Natural killer cell (primary cell): ENCODE data around the gene RASSF9. TPM values are rescaled to one million over a fixed set of nuclear protein-coding genes. Genes with fewer than 3 reads are reported as not detected.

Experiments
- ATAC-seq, 3 donors: fragments of 150-1000 bp in 2 of 3; fragments of 200-7000 bp in 1 of 3; cut with Tn5 transposase; 1 replicate in 1 of 3; 2 replicates in 2 of 3; pipeline ENCODE4 v1.10.0; 2021; ENCODE audit warnings: mild to moderate bottlenecking in 2 of 3, moderate library complexity in 2 of 3
- DNase-seq, 2 donors: peaks; one replicate each; pipeline versions ENCODE4 v3.0.0 to v3.0.0-alpha.2; 2013 to 2021; ENCODE audit warnings: mixed read lengths in 1 of 2
- H3K27ac ChIP-seq: one replicate; pipeline ENCODE4 v1.5.1; 2013; ENCODE audit warnings: mild to moderate bottlenecking, low read length
- H3K27me3 ChIP-seq: one replicate; pipeline ENCODE4 v1.6.1; 2013; ENCODE audit warnings: low read length; ENCODE audit not compliant: control insufficient read depth, insufficient read depth
- H3K36me3 ChIP-seq: one replicate; pipeline ENCODE4 v1.6.1; 2013; ENCODE audit warnings: low read length; ENCODE audit not compliant: control insufficient read depth, insufficient read depth
- H3K4me1 ChIP-seq: one replicate; pipeline ENCODE4 v1.6.1; 2013; ENCODE audit warnings: low read length; ENCODE audit not compliant: control insufficient read depth, insufficient read depth
- H3K4me3 ChIP-seq: one replicate; pipeline ENCODE4 v1.5.1; 2013; ENCODE audit warnings: low read length
- H3K9me3 ChIP-seq: one replicate; pipeline ENCODE4 v1.6.1; 2013; ENCODE audit warnings: low read length; ENCODE audit not compliant: control insufficient read depth, insufficient read depth
- H3K27ac Mint-ChIP-seq, 2 donors: one replicate each; pipeline ENCODE4 v1.8.0; 2022; ENCODE audit warnings: mild to moderate bottlenecking in 2 of 2, mixed read lengths in 2 of 2, moderate library complexity in 1 of 2
- H3K27me3 Mint-ChIP-seq, 2 donors: one replicate each; pipeline ENCODE4 v1.8.0; 2022; ENCODE audit warnings: low read depth in 2 of 2, mixed read lengths in 2 of 2
- H3K36me3 Mint-ChIP-seq: one replicate; pipeline ENCODE4 v1.8.0; 2022; ENCODE audit warnings: mixed read lengths
- H3K4me1 Mint-ChIP-seq, 2 donors: one replicate each; pipeline ENCODE4 v1.8.0; 2022; ENCODE audit warnings: mixed read lengths in 2 of 2
- H3K4me3 Mint-ChIP-seq: one replicate; pipeline ENCODE4 v1.8.0; 2022; ENCODE audit warnings: mild to moderate bottlenecking, moderate library complexity, mixed read lengths
- H3K9me3 Mint-ChIP-seq, 2 donors: one replicate each; pipeline ENCODE4 v1.8.0; 2022; ENCODE audit warnings: mixed read lengths in 2 of 2
- intact Hi-C: fragments of 100-400 bp; cut with micrococcal nuclease; formaldehyde crosslinking; loops from one replicate; pipeline ENCODE4 v1.14.2; 2022
- total RNA-seq, 4 donors: library from RNA; stranded (reverse); fragments of 120-200 nt in 1 of 4; gene quantifications; one replicate each; pipeline versions ENCODE4 v1.2.3 to v1.2.4, GENCODE V29; 2013 to 2022
- TF ChIP-seq, protein P1 (sequence below): fragments of 200-600 bp; IDR thresholded peaks from one replicate; pipeline ENCODE4 v1.8.0; 2022; ENCODE audit warnings: antibody characterized with exemption

Gene RASSF9
- total RNA-seq, 3 donors from 2014 or later (not counting 1 experiment from before 2014, with no cell fraction given), result not detected

DNA sequence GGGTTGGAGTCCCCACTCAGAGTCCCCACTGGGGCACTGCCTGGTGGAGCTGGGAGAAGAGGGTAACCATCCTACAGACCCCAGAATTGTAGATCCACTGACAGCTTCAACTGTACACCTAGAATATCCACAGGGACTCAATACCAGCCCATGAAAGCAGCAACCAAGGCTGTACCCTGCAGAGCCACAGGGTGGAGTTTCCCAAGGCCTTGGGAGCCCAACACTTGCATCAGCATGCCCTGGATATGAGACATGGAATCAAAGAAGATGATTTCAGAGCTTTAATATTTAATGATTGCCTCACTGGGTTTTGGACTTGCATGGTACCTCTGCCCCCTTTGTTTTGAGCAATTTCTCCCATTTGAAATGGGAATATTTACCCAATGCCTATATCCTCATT is 80.4 kb downstream of the RASSF9 start:
- no peak overlapping the region for H3K4me3 Mint-ChIP-seq
- H3K36me3 Mint-ChIP-seq, result no peaks in the 10 kb centered on the region

More for the DNA sequence above, 80.4 kb downstream of the RASSF9 start:
- no peaks in the 10 kb centered on the region for H3K36me3 ChIP-seq
- Mint-ChIP-seq H3K27ac (no peak overlapping the region), H3K27me3 (no peaks in the 10 kb centered on the region), H3K9me3 (peaks cover 6 to 9% of the 10 kb centered on the region in 2 donors), H3K4me1 (no peaks in the 10 kb centered on the region)
- DNase-seq (no peak), ATAC-seq (no peak)
- H3K9me3 ChIP-seq, result no peaks in the 10 kb centered on the region
- no peak overlapping the region for H3K4me3 ChIP-seq
- intact Hi-C loops, result no loop called here
- TF ChIP-seq, protein P1, sequence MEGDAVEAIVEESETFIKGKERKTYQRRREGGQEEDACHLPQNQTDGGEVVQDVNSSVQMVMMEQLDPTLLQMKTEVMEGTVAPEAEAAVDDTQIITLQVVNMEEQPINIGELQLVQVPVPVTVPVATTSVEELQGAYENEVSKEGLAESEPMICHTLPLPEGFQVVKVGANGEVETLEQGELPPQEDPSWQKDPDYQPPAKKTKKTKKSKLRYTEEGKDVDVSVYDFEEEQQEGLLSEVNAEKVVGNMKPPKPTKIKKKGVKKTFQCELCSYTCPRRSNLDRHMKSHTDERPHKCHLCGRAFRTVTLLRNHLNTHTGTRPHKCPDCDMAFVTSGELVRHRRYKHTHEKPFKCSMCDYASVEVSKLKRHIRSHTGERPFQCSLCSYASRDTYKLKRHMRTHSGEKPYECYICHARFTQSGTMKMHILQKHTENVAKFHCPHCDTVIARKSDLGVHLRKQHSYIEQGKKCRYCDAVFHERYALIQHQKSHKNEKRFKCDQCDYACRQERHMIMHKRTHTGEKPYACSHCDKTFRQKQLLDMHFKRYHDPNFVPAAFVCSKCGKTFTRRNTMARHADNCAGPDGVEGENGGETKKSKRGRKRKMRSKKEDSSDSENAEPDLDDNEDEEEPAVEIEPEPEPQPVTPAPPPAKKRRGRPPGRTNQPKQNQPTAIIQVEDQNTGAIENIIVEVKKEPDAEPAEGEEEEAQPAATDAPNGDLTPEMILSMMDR, result no peak
- H3K27me3 ChIP-seq, result no peaks in the 10 kb centered on the region
- no peaks in the 10 kb centered on the region for H3K4me1 ChIP-seq
- no peak overlapping the region for H3K27ac ChIP-seq

Other genes starting within 250 kb of the RASSF9 start
- not detected for gene NTS, start 37.9 kb upstream of the RASSF9 start, total RNA-seq